Adrenal gland (tissue), 5 donors: ENCODE data around the gene TNNI3.

Experiments used
- CTCF ChIP-seq, 6 experiments: fragments of 450-650 bp in 4 of 6; fragments of 200-600 bp in 2 of 6; sonication (generic) in 1 of 6; IDR thresholded peaks; 1 replicate in 5 of 6; 2 replicates in 1 of 6; pipeline versions ENCODE4 v1.5.1 to v1.8.0; 2016 to 2021; ENCODE audit warnings: antibody characterized with exemption in 6 of 6, mild to moderate bottlenecking in 2 of 6, moderate library complexity in 1 of 6
- POLR2A ChIP-seq, 2 donors: fragments of 450-650 bp; IDR thresholded peaks; one replicate each; pipeline ENCODE4 v1.6.1; 2017; ENCODE audit warnings: antibody characterized with exemption in 2 of 2, mild to moderate bottlenecking in 2 of 2, moderate library complexity in 1 of 2
- donor health status: DM: no; HTN: no; CAD: no.

- TF ChIP-seq CTCF (IDR thresholded peaks at IDR 0.05) (no peak), POLR2A (IDR thresholded peaks at IDR 0.05) (no peak)
Observed at GRCh38 chr19:55198651-55199050, 41.1 kb upstream of the TNNI3 start.
